NCI-H526 treated with DMSO at 0.1 percent for 48 hours (cell line): Measurements from ENCODE around the gene TSGA10IP.

Source experiments
- DNase-seq: peaks from one replicate; lab custom pipeline; 2025; lab: John Stamatoyannopoulos, UW

TSGA10IP gene

GRCh38 chr11:65945430-65945911 lies at the start of gene TSGA10IP:
Gene TSGA10IP, plus strand, starts transcription at chr11:65945480. Its CDS starts 196 bp downstream, at chr11:65945676.
- no peak for DNase-seq

- DNase-seq = no peak
These were observed 49.7 kb upstream of the TSGA10IP start for GRCh38 chr11:65895482-65895981.

GRCh38 chr11:65896034-65896999 lies 49.0 kb upstream of the TSGA10IP start:
- DNase-seq = no peak

GRCh38 chr11:65897020-65897471 lies 48.2 kb upstream of the TSGA10IP start:
- no peak for DNase-seq

- no peak for DNase-seq
These were observed 46.5 kb upstream of the TSGA10IP start for GRCh38 chr11:65898656-65899355.

- DNase-seq = no peak
These were observed 45.7 kb upstream of the TSGA10IP start for GRCh38 chr11:65899356-65900124.

GRCh38 chr11:65900125-65900898 lies 45.0 kb upstream of the TSGA10IP start, which contains the start of gene FOSL1:
Gene FOSL1, minus strand, starts transcription at chr11:65900388. Its CDS starts 49 bp downstream, at chr11:65900339.
- DNase-seq = peak; percentile 77

- DNase-seq = no peak
These were observed 44.4 kb upstream of the TSGA10IP start for GRCh38 chr11:65900899-65901180.

GRCh38 chr11:65903068-65903481 lies 42.2 kb upstream of the TSGA10IP start:
- DNase-seq = no peak

GRCh38 chr11:65903715-65904114 lies 41.6 kb upstream of the TSGA10IP start:
- no peak for DNase-seq

GRCh38 chr11:65906602-65907001 lies 38.7 kb upstream of the TSGA10IP start:
- no peak for DNase-seq

- DNase-seq = no peak
These were observed 37.4 kb upstream of the TSGA10IP start for GRCh38 chr11:65907878-65908277.

- DNase-seq = no peak
These were observed 33.4 kb upstream of the TSGA10IP start for GRCh38 chr11:65911682-65912568.

- DNase-seq = no peak
These were observed 32.4 kb upstream of the TSGA10IP start for GRCh38 chr11:65912845-65913244.

GRCh38 chr11:65915101-65915820 lies 30.0 kb upstream of the TSGA10IP start:
- no peak for DNase-seq

GRCh38 chr11:65915821-65916251 lies 29.4 kb upstream of the TSGA10IP start:
- no peak for DNase-seq

GRCh38 chr11:65916391-65916790 lies 28.9 kb upstream of the TSGA10IP start:
- DNase-seq = no peak

GRCh38 chr11:65917077-65917433 lies 28.2 kb upstream of the TSGA10IP start:
- DNase-seq = no peak

GRCh38 chr11:65917434-65918210 lies 27.7 kb upstream of the TSGA10IP start:
- no peak for DNase-seq
